Adrenal gland (tissue), 5 donors: ENCODE results near the gene GHRHR.

Experiments
- POLR2A ChIP-seq, 2 donors: fragments of 450-650 bp; IDR thresholded peaks; one replicate each; pipeline ENCODE4 v1.6.1; 2017; ENCODE audit warnings: antibody characterized with exemption in 2 of 2, mild to moderate bottlenecking in 2 of 2, moderate library complexity in 1 of 2
- TF ChIP-seq, protein P1 (sequence below), 6 experiments: fragments of 450-650 bp in 4 of 6; fragments of 200-600 bp in 2 of 6; sonication (generic) in 1 of 6; IDR thresholded peaks; 1 replicate in 5 of 6; 2 replicates in 1 of 6; pipeline versions ENCODE4 v1.5.1 to v1.8.0; 2016 to 2021; ENCODE audit warnings: antibody characterized with exemption in 6 of 6, mild to moderate bottlenecking in 2 of 6, moderate library complexity in 1 of 6
- donor health status: DM: no; HTN: no; CAD: no.

DNA sequence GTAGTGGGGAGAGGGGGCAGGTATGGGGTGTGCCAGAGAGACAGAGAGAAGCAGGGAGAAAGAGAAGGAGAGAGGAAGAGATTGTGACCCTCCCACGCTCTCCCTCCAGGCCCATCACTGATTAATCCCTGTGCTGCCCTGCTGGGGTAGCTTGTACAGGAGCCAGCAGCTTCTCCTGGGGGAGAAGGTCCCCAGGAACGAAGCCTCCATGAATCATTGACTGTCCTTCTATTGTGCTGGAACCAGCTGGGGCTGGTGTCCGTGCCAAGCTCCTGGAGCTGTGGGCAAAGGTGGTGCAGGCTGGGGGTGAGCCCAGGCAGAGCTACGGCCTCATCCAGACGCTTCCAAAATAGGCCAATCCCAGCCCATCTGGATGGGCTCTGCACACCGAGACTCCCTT lies 31.2 kb upstream of the GHRHR start:
- TF ChIP-seq, protein P1, sequence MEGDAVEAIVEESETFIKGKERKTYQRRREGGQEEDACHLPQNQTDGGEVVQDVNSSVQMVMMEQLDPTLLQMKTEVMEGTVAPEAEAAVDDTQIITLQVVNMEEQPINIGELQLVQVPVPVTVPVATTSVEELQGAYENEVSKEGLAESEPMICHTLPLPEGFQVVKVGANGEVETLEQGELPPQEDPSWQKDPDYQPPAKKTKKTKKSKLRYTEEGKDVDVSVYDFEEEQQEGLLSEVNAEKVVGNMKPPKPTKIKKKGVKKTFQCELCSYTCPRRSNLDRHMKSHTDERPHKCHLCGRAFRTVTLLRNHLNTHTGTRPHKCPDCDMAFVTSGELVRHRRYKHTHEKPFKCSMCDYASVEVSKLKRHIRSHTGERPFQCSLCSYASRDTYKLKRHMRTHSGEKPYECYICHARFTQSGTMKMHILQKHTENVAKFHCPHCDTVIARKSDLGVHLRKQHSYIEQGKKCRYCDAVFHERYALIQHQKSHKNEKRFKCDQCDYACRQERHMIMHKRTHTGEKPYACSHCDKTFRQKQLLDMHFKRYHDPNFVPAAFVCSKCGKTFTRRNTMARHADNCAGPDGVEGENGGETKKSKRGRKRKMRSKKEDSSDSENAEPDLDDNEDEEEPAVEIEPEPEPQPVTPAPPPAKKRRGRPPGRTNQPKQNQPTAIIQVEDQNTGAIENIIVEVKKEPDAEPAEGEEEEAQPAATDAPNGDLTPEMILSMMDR (IDR thresholded peaks at IDR 0.05): no peak
- no peak for TF ChIP-seq POLR2A (IDR thresholded peaks at IDR 0.05)
